ENCODE measurements around the gene SLC35F3. TPM values are rescaled to one million over a fixed set of nuclear protein-coding genes. Genes with fewer than 3 reads are reported as not detected.

SLC35F3 gene
- total RNA-seq, 2 donors from 2014 or later = 14.4 to 14.8 TPM

DNA sequence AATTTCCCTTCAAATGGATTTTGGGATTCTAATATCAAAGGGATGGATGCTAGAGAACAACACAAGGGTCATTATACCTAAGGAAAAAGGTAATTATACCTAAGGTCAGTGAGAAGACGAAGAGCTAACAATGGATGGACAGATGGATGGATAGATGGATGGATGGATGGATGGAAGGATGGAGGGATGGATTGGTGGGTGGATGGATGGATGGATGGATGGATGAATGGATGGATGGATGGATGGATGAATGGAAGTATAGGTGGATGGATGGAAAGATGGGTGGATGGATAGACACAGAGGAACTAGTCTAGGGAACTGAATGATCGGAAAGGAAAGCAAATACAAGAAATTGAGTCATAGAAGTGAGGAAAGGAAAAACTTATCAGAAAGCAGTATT lies 34.0 kb downstream of the SLC35F3 start:
- Histone ChIP-seq H3K27ac (ENCODE audit: low read depth, low read length) (no peak overlapping the region), H3K4me1 (ENCODE audit: control insufficient read depth, insufficient read depth, low read length) (no peaks in the 10 kb centered on the region)
- H3K27me3 Mint-ChIP-seq (ENCODE audit: insufficient read depth) = peaks cover 2% of the 10 kb centered on the region

DNA sequence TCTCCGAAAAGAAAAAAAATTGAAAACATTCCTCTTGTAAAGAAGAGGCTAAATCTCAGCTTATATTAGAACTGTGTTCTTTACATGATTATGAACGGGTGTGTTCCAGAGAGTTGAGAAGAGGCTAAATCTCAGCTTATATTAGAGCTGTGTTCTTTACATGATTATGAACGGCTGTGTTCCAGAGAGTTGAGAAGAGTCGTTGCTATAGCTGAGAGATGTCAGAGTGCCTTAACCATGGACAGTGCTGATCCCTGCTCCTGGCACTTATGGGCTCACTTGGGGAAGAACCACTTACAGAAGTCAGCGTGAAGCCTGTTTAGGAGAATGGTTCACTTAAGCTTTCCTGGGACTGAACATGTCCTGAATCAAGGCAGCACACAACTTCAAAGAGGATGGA lies 35.0 kb downstream of the SLC35F3 start:
- H3K36me3 Mint-ChIP-seq (ENCODE audit: low read depth) = no peaks in the 10 kb centered on the region
- H3K9me3 Mint-ChIP-seq = no peaks in the 10 kb centered on the region
- no peak for DNase-seq
- no peak overlapping the region for H3K9ac ChIP-seq (ENCODE audit: extremely low read depth, low read length, poor library complexity, severe bottlenecking)
- no peak overlapping the region for H3K27ac Mint-ChIP-seq
- 92 to 94% methylated on average over 4 to 5 of the region's 5 CpGs for WGBS, 2 experiments (ENCODE audit: insufficient coverage in 1 of 2, insufficient read length in 1 of 2)
- H3K4me3 Mint-ChIP-seq = no peak overlapping the region
- H3K36me3 ChIP-seq (ENCODE audit: control insufficient read depth, insufficient read depth, low read length) = peaks cover 4% of the 10 kb centered on the region
- H3K27me3 ChIP-seq (ENCODE audit: control insufficient read depth, insufficient read depth, low read length, poor library complexity, severe bottlenecking) = no peaks in the 10 kb centered on the region
- peaks cover 2% of the 10 kb centered on the region for H3K27me3 Mint-ChIP-seq (ENCODE audit: insufficient read depth)
- no peaks in the 10 kb centered on the region for H3K4me1 Mint-ChIP-seq
- H3K27ac ChIP-seq (ENCODE audit: low read depth, low read length) = no peak overlapping the region
- TF ChIP-seq, protein P1, sequence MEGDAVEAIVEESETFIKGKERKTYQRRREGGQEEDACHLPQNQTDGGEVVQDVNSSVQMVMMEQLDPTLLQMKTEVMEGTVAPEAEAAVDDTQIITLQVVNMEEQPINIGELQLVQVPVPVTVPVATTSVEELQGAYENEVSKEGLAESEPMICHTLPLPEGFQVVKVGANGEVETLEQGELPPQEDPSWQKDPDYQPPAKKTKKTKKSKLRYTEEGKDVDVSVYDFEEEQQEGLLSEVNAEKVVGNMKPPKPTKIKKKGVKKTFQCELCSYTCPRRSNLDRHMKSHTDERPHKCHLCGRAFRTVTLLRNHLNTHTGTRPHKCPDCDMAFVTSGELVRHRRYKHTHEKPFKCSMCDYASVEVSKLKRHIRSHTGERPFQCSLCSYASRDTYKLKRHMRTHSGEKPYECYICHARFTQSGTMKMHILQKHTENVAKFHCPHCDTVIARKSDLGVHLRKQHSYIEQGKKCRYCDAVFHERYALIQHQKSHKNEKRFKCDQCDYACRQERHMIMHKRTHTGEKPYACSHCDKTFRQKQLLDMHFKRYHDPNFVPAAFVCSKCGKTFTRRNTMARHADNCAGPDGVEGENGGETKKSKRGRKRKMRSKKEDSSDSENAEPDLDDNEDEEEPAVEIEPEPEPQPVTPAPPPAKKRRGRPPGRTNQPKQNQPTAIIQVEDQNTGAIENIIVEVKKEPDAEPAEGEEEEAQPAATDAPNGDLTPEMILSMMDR (conservative IDR thresholded peaks at IDR 0.05) = no peak
- H3K4me1 ChIP-seq (ENCODE audit: control insufficient read depth, insufficient read depth, low read length) = no peaks in the 10 kb centered on the region
- H3K9me3 ChIP-seq (ENCODE audit: control insufficient read depth, low read length) = no peaks in the 10 kb centered on the region
- no peak overlapping the region for H3K4me3 ChIP-seq (ENCODE audit: low read length)

More for the DNA sequence above, 34.0 kb downstream of the SLC35F3 start:
- Mint-ChIP-seq H3K9me3 (no peaks in the 10 kb centered on the region), H3K4me1 (no peaks in the 10 kb centered on the region), H3K36me3 (ENCODE audit: low read depth) (no peaks in the 10 kb centered on the region), H3K4me3 (no peak overlapping the region), H3K27ac (no peak overlapping the region)
- TF ChIP-seq, protein P1 (conservative IDR thresholded peaks at IDR 0.05) = no peak
- H3K36me3 ChIP-seq (ENCODE audit: control insufficient read depth, insufficient read depth, low read length) = peaks cover 4% of the 10 kb centered on the region
- no peaks in the 10 kb centered on the region for H3K9me3 ChIP-seq (ENCODE audit: control insufficient read depth, low read length)
- no peak overlapping the region for H3K4me3 ChIP-seq (ENCODE audit: low read length)
- DNase-seq = no peak
- H3K9ac ChIP-seq (ENCODE audit: extremely low read depth, low read length, poor library complexity, severe bottlenecking) = no peak overlapping the region
- H3K27me3 ChIP-seq (ENCODE audit: control insufficient read depth, insufficient read depth, low read length, poor library complexity, severe bottlenecking) = no peaks in the 10 kb centered on the region
- WGBS, 2 experiments (ENCODE audit: insufficient coverage in 1 of 2, insufficient read length in 1 of 2) = 88 to 96% methylated on average over 2 of the region's 2 CpGs

DNA sequence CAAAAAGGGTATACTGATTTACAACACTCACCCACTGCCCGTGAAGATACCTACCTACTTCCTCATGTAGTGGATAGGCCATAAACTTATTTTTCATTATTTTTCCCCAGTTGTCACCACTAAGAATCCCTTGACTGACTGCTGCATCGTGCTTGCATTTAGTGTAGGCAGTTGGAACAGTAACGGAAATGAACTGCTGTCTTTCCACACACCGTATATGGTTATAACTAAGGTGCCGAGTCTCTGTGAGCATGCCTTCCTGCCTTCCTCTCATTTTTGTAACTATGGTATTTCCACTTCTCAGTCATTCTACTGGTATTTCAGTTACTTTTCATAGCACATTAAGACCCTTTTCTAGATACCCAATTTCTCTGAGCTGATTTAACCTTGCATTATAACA lies 36.4 kb downstream of the SLC35F3 start:
- Mint-ChIP-seq H3K27ac (no peak overlapping the region), H3K4me3 (no peak overlapping the region), H3K4me1 (no peaks in the 10 kb centered on the region), H3K9me3 (no peaks in the 10 kb centered on the region), H3K27me3 (ENCODE audit: insufficient read depth) (peaks cover 2% of the 10 kb centered on the region), H3K36me3 (ENCODE audit: low read depth) (no peaks in the 10 kb centered on the region)
- no peak overlapping the region for H3K9ac ChIP-seq (ENCODE audit: extremely low read depth, low read length, poor library complexity, severe bottlenecking)
- H3K27me3 ChIP-seq (ENCODE audit: control insufficient read depth, insufficient read depth, low read length, poor library complexity, severe bottlenecking) = no peaks in the 10 kb centered on the region
- no peaks in the 10 kb centered on the region for H3K4me1 ChIP-seq (ENCODE audit: control insufficient read depth, insufficient read depth, low read length)
- 91 to 93% methylated on average over 4 to 5 of the region's 5 CpGs for WGBS, 2 experiments (ENCODE audit: insufficient coverage in 1 of 2, insufficient read length in 1 of 2)
- no peak for DNase-seq
- TF ChIP-seq, protein P1 (conservative IDR thresholded peaks at IDR 0.05) = no peak
- H3K9me3 ChIP-seq (ENCODE audit: control insufficient read depth, low read length) = no peaks in the 10 kb centered on the region
- no peak overlapping the region for H3K4me3 ChIP-seq (ENCODE audit: low read length)
- H3K27ac ChIP-seq (ENCODE audit: low read depth, low read length) = no peak overlapping the region
- peaks cover 4% of the 10 kb centered on the region for H3K36me3 ChIP-seq (ENCODE audit: control insufficient read depth, insufficient read depth, low read length)
